ENCODE data around the gene TPCN1.

DNA sequence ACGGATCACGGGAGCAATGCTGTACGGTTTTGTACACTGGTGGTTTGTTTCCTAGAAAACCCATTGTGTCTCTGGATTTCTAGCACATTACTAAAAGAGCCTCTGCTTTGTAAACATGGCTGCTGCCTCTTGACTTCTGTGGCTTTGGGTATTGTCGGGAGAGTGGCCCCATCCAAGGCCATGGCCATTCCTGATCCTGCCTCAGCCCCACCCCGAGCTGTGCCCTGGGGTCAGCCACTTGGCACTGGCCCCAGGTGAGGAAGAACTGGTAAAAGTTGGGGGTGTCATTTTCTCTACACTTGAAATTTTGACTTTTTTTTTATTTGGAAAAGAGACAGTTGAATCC, 77.2 kb downstream of the TPCN1 start:
- TF ChIP-seq POLR2AphosphoS5 (IDR thresholded peaks at IDR 0.05; ENCODE audit: low read depth) (no peak), EZH2 (IDR thresholded peaks at IDR 0.05; ENCODE audit: low read depth, unreplicated experiment) (no peak), JUNB (IDR thresholded peaks at IDR 0.05; ENCODE audit: unreplicated experiment) (no peak), CREB1 (CRISPR knock-in tag; IDR thresholded peaks at IDR 0.05; ENCODE audit: low read depth) (no peak), EZH2phosphoT487 (IDR thresholded peaks at IDR 0.05; ENCODE audit: unreplicated experiment) (no peak), STAT1 (IDR thresholded peaks at IDR 0.05; ENCODE audit: unreplicated experiment) (no peak)
- TF ChIP-seq, protein P1, sequence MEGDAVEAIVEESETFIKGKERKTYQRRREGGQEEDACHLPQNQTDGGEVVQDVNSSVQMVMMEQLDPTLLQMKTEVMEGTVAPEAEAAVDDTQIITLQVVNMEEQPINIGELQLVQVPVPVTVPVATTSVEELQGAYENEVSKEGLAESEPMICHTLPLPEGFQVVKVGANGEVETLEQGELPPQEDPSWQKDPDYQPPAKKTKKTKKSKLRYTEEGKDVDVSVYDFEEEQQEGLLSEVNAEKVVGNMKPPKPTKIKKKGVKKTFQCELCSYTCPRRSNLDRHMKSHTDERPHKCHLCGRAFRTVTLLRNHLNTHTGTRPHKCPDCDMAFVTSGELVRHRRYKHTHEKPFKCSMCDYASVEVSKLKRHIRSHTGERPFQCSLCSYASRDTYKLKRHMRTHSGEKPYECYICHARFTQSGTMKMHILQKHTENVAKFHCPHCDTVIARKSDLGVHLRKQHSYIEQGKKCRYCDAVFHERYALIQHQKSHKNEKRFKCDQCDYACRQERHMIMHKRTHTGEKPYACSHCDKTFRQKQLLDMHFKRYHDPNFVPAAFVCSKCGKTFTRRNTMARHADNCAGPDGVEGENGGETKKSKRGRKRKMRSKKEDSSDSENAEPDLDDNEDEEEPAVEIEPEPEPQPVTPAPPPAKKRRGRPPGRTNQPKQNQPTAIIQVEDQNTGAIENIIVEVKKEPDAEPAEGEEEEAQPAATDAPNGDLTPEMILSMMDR (conservative IDR thresholded peaks at IDR 0.05; ENCODE audit: low read depth in 2 of 2) = no peak
- TF ChIP-seq, protein P2, sequence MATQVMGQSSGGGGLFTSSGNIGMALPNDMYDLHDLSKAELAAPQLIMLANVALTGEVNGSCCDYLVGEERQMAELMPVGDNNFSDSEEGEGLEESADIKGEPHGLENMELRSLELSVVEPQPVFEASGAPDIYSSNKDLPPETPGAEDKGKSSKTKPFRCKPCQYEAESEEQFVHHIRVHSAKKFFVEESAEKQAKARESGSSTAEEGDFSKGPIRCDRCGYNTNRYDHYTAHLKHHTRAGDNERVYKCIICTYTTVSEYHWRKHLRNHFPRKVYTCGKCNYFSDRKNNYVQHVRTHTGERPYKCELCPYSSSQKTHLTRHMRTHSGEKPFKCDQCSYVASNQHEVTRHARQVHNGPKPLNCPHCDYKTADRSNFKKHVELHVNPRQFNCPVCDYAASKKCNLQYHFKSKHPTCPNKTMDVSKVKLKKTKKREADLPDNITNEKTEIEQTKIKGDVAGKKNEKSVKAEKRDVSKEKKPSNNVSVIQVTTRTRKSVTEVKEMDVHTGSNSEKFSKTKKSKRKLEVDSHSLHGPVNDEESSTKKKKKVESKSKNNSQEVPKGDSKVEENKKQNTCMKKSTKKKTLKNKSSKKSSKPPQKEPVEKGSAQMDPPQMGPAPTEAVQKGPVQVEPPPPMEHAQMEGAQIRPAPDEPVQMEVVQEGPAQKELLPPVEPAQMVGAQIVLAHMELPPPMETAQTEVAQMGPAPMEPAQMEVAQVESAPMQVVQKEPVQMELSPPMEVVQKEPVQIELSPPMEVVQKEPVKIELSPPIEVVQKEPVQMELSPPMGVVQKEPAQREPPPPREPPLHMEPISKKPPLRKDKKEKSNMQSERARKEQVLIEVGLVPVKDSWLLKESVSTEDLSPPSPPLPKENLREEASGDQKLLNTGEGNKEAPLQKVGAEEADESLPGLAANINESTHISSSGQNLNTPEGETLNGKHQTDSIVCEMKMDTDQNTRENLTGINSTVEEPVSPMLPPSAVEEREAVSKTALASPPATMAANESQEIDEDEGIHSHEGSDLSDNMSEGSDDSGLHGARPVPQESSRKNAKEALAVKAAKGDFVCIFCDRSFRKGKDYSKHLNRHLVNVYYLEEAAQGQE (IDR thresholded peaks at IDR 0.05; ENCODE audit: unreplicated experiment) = no peak
- TF ChIP-seq, protein P3, sequence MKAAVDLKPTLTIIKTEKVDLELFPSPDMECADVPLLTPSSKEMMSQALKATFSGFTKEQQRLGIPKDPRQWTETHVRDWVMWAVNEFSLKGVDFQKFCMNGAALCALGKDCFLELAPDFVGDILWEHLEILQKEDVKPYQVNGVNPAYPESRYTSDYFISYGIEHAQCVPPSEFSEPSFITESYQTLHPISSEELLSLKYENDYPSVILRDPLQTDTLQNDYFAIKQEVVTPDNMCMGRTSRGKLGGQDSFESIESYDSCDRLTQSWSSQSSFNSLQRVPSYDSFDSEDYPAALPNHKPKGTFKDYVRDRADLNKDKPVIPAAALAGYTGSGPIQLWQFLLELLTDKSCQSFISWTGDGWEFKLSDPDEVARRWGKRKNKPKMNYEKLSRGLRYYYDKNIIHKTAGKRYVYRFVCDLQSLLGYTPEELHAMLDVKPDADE (IDR thresholded peaks at IDR 0.05) = no peak
